Mesendoderm (in vitro differentiated cells): Measurements from ENCODE around the gene MRPL50.

Experiments
- DNase-seq: peaks from one replicate; pipeline ENCODE4 v3.0.0; 2013
- H2AK5ac ChIP-seq: 2 replicates; pipeline ENCODE4 v1.6.1; 2013; ENCODE audit warnings: low read length, inconsistent platforms
- H2BK120ac ChIP-seq: 2 replicates; pipeline ENCODE4 v1.6.1; 2013; ENCODE audit warnings: low read depth, mild to moderate bottlenecking, low read length, moderate library complexity, mixed read lengths
- H2BK15ac ChIP-seq: replicated peaks from 2 replicates; pipeline ENCODE4 v1.6.1; 2013; ENCODE audit warnings: low read depth, mild to moderate bottlenecking, moderate library complexity
- H2BK5ac ChIP-seq: 2 replicates; pipeline ENCODE4 v1.6.1; 2013; ENCODE audit warnings: low read length, inconsistent platforms
- H3K18ac ChIP-seq: 2 replicates; pipeline ENCODE4 v1.6.1; 2013; ENCODE audit warnings: mild to moderate bottlenecking, low read length, mixed read lengths
- H3K23ac ChIP-seq: one replicate; pipeline ENCODE4 v1.6.1; 2013; ENCODE audit warnings: low read length
- H3K27ac ChIP-seq: 2 replicates; pipeline ENCODE4 v1.5.1; 2013; ENCODE audit warnings: low read depth, mild to moderate bottlenecking, inconsistent platforms, low read length, moderate library complexity
- H3K27me3 ChIP-seq: 2 replicates; pipeline ENCODE4 v1.6.1; 2013; ENCODE audit warnings: low read length, control low read depth, mild to moderate bottlenecking, inconsistent platforms; ENCODE audit not compliant: insufficient read depth, poor library complexity
- H3K36me3 ChIP-seq: 2 replicates; pipeline ENCODE4 v1.6.1; 2013; ENCODE audit warnings: low read length, inconsistent platforms; ENCODE audit not compliant: control insufficient read depth, insufficient read depth
- H3K4ac ChIP-seq: one replicate; pipeline ENCODE4 v1.6.1; 2013; ENCODE audit warnings: low read depth, mild to moderate bottlenecking, low read length, moderate library complexity
- H3K4me1 ChIP-seq: 2 replicates; pipeline ENCODE4 v1.6.1; 2013; ENCODE audit warnings: low read depth, low read length, inconsistent platforms; ENCODE audit not compliant: control insufficient read depth
- H3K4me2 ChIP-seq: 2 replicates; pipeline ENCODE4 v1.6.1; 2013; ENCODE audit warnings: low read length
- H3K4me3 ChIP-seq: 2 replicates; pipeline ENCODE4 v1.5.1; 2013; ENCODE audit warnings: mild to moderate bottlenecking, low read length
- H3K56ac ChIP-seq: one replicate; pipeline ENCODE4 v1.6.1; 2013; ENCODE audit warnings: low read length
- H3K79me1 ChIP-seq: 2 replicates; pipeline ENCODE4 v1.6.1; 2013; ENCODE audit warnings: low read length, inconsistent platforms
- H3K79me2 ChIP-seq: 2 replicates; pipeline ENCODE4 v1.6.1; 2013; ENCODE audit warnings: mild to moderate bottlenecking, low read length; ENCODE audit not compliant: control insufficient read depth, insufficient read depth
- H3K9ac ChIP-seq: 2 replicates; pipeline ENCODE4 v1.6.1; 2013; ENCODE audit warnings: low read length, inconsistent platforms
- H4K5ac ChIP-seq: one replicate; pipeline ENCODE4 v1.6.1; 2013; ENCODE audit warnings: low read length
- H4K8ac ChIP-seq: one replicate; pipeline ENCODE4 v1.6.1; 2013; ENCODE audit warnings: low read depth, mild to moderate bottlenecking, control low read depth, low read length, moderate library complexity
- WGBS: extraction: QIAGEN DNeasy Blood & Tissue Kit; methylation state at CpG from one replicate; pipeline ENCODE4 v1.1.7; 2013; ENCODE audit warnings: low lambda C conversion rate, missing lambda C conversion rate; ENCODE audit not compliant: insufficient coverage; ENCODE audit errors: extremely low coverage; 5-methylcytosine and 5-hydroxymethylcytosine counted together

The MRPL50 gene

DNA sequence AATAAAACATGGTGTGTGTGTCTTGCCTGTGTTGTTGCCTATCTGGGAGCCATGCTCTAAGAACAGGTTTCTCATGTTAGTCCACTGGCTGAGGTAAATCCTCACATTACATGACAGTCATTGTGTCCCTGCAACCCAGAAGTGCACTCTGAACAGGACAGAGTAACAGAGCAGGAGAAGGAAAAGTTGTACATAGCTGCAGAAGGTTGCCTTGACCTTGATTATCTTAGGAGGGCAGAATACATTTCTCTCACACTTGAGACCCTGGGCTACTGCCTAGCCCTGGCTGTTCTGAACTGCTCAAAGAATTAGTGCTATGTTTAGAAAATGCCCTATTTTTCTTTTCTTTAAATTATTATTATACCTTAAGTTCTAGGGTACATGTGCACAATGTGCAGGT is 17.2 kb upstream of the MRPL50 start:
- H3K18ac ChIP-seq, result no peak overlapping the region
- H4K5ac ChIP-seq, result no peak overlapping the region
- H3K36me3 ChIP-seq, result no peaks in the 10 kb centered on the region
- no peaks in the 10 kb centered on the region for H3K4me1 ChIP-seq
- no peak overlapping the region for H3K4ac ChIP-seq
- H3K4me2 ChIP-seq, result no peak overlapping the region
- no peak overlapping the region for H2BK120ac ChIP-seq
- no peak overlapping the region for H2AK5ac ChIP-seq
- peaks cover 2% of the 10 kb centered on the region for H3K27me3 ChIP-seq
- no peaks in the 10 kb centered on the region for H3K79me2 ChIP-seq
- no peak overlapping the region for H3K4me3 ChIP-seq
- DNase-seq, result no peak
- H4K8ac ChIP-seq, result no peak overlapping the region
- no peak overlapping the region for H2BK15ac ChIP-seq
- no peak overlapping the region for H2BK5ac ChIP-seq
- no peak overlapping the region for H3K27ac ChIP-seq
- H3K9ac ChIP-seq, result no peak overlapping the region
- H3K56ac ChIP-seq, result no peak overlapping the region
- H3K23ac ChIP-seq, result no peak overlapping the region
- H3K79me1 ChIP-seq, result no peaks in the 10 kb centered on the region

DNA sequence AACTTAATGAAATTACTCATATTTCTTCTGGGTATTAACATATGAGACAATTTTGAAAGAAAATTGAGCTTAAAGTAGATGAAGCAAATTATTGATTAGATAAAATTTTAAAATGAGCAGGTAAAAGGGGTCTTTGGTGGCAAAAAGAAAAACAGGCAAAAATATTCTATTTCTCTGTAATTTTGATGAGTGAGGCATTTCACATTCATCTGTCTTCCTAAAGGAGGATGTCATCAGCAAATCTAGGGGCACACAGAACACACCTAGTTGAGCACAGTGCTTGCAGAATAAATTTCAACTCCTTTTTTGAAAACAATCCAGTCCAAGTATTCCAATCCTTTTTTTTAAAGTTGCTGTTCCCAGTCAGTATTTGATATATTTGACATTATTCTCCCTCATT is 16.4 kb upstream of the MRPL50 start:
- H3K18ac ChIP-seq, result no peak overlapping the region
- H3K4ac ChIP-seq, result no peak overlapping the region
- no peaks in the 10 kb centered on the region for H3K4me1 ChIP-seq
- H2BK5ac ChIP-seq, result no peak overlapping the region
- H3K27ac ChIP-seq, result no peak overlapping the region
- H3K79me2 ChIP-seq, result no peaks in the 10 kb centered on the region
- H4K5ac ChIP-seq, result no peak overlapping the region
- H3K56ac ChIP-seq, result no peak overlapping the region
- H2BK15ac ChIP-seq, result no peak overlapping the region
- H2AK5ac ChIP-seq, result no peak overlapping the region
- H3K9ac ChIP-seq, result no peak overlapping the region
- H3K27me3 ChIP-seq, result peaks cover 2% of the 10 kb centered on the region
- H2BK120ac ChIP-seq, result no peak overlapping the region
- H3K79me1 ChIP-seq, result no peaks in the 10 kb centered on the region
- H4K8ac ChIP-seq, result no peak overlapping the region
- DNase-seq, result no peak
- no peak overlapping the region for H3K4me2 ChIP-seq
- H3K23ac ChIP-seq, result no peak overlapping the region
- H3K36me3 ChIP-seq, result no peaks in the 10 kb centered on the region
- no peak overlapping the region for H3K4me3 ChIP-seq

GRCh38 chr9:101409079-101409477 is 10.7 kb upstream of the MRPL50 start:
- Histone ChIP-seq H2AK5ac (no peak overlapping the region), H3K4ac (no peak overlapping the region), H2BK120ac (no peak overlapping the region), H3K4me3 (peak overlapping the region; percentile 36), H2BK15ac (no peak overlapping the region), H3K56ac (no peak overlapping the region), H3K18ac (no peak overlapping the region), H3K27me3 (no peaks in the 10 kb centered on the region), H3K4me2 (no peak overlapping the region), H3K9ac (no peak overlapping the region), H3K23ac (no peak overlapping the region), H4K8ac (no peak overlapping the region), H3K36me3 (peaks cover 10% of the 10 kb centered on the region), H2BK5ac (no peak overlapping the region), H3K27ac (no peak overlapping the region), H3K79me2 (no peaks in the 10 kb centered on the region), H3K4me1 (no peaks in the 10 kb centered on the region), H3K79me1 (no peaks in the 10 kb centered on the region), H4K5ac (no peak overlapping the region)
- peak; percentile 51 for DNase-seq
- no CpG with 5 or more reads among the region's 4 CpGs for WGBS

DNA sequence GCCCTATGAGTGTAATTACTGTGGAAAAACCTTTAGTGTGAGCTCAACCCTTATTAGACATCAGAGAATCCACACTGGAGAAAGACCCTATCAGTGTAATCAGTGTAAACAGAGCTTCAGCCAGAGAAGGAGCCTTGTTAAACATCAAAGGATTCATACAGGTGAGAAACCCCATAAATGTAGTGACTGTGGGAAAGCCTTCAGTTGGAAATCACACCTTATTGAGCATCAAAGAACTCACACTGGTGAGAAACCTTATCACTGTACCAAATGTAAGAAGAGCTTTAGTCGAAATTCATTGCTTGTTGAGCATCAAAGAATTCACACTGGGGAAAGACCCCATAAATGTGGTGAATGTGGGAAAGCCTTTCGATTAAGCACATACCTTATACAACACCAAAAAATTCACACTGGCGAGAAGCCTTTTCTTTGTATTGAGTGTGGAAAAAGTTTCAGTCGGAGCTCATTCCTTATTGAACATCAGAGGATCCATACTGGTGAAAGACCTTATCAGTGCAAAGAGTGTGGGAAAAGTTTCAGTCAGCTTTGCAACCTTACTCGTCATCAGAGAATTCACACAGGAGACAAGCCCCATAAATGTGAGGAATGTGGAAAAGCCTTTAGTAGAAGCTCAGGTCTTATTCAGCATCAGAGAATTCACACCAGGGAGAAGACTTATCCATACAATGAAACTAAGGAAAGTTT is 10.1 kb upstream of the MRPL50 start:
- Histone ChIP-seq H3K36me3 (peaks cover 10% of the 10 kb centered on the region), H3K4me1 (no peaks in the 10 kb centered on the region), H4K5ac (no peak overlapping the region), H3K79me2 (no peaks in the 10 kb centered on the region), H3K4me2 (no peak overlapping the region), H3K4me3 (peak overlapping the region; percentile 5), H2BK120ac (no peak overlapping the region), H3K79me1 (no peaks in the 10 kb centered on the region), H2BK5ac (no peak overlapping the region), H3K23ac (no peak overlapping the region), H3K9ac (no peak overlapping the region), H4K8ac (no peak overlapping the region), H2AK5ac (no peak overlapping the region), H3K18ac (no peak overlapping the region), H3K27me3 (no peaks in the 10 kb centered on the region), H3K4ac (no peak overlapping the region), H3K27ac (no peak overlapping the region), H3K56ac (no peak overlapping the region), H2BK15ac (no peak overlapping the region)
- peak; percentile 23 for DNase-seq
- WGBS, result no CpG with 5 or more reads among the region's 5 CpGs

DNA sequence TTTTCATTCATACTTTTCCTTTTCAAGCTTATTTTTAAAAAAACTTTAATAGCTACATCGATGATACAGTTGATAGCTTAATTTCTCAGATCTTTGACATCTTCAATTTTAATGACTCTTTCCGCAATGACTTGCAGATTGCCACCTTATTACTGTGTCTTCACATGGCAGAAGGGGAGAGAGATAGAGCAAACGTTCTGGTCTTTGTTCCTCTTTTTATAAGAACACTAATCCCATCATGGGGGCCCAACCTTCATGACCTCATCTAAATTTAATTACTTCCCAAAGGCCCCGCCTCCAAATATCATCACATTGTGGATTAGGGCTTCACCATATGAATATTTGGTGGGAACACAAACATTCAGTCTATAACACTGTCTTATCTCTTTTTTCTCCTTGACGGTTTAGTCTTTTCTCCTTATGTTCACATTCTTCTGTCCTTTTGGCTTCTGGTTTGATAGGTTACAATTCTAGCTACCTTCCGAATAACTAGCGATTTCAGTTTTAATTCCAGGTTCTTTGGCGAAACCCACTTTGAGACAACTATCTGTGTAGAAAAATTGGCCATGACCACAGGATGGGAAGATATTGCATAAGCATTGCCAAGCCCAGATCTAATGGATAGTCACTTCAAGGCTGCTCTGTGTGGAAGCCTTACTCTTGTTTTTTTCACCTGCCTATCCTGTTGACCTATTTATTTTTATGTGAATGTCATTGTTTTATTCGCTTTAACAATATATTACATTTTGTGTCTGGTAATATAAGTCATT is 5.3 kb upstream of the MRPL50 start:
- no CpG with 5 or more reads among the region's 9 CpGs for WGBS
- H2BK15ac ChIP-seq, result no peak overlapping the region
- H3K23ac ChIP-seq, result no peak overlapping the region
- H3K79me1 ChIP-seq, result peaks cover 5% of the 10 kb centered on the region
- no peak overlapping the region for H3K9ac ChIP-seq
- H3K4me3 ChIP-seq, result no peak overlapping the region
- H3K27ac ChIP-seq, result no peak overlapping the region
- H3K4me2 ChIP-seq, result no peak overlapping the region
- no peaks in the 10 kb centered on the region for H3K27me3 ChIP-seq
- H2BK5ac ChIP-seq, result no peak overlapping the region
- H3K79me2 ChIP-seq, result peaks cover 8% of the 10 kb centered on the region
- H3K36me3 ChIP-seq, result peaks cover 6% of the 10 kb centered on the region
- no peak overlapping the region for H2AK5ac ChIP-seq
- H3K18ac ChIP-seq, result no peak overlapping the region
- no peak overlapping the region for H3K56ac ChIP-seq
- DNase-seq, result no peak
- no peak overlapping the region for H4K8ac ChIP-seq
- H4K5ac ChIP-seq, result no peak overlapping the region
- H3K4ac ChIP-seq, result no peak overlapping the region
- H2BK120ac ChIP-seq, result no peak overlapping the region
- H3K4me1 ChIP-seq, result peaks cover 6% of the 10 kb centered on the region

- Histone ChIP-seq H3K36me3 (no peaks in the 10 kb centered on the region), H3K27me3 (no peaks in the 10 kb centered on the region), H3K18ac (no peak overlapping the region), H2BK15ac (no peak overlapping the region), H2BK5ac (no peak overlapping the region), H3K9ac (peak overlapping the region; percentile 3), H2BK120ac (no peak overlapping the region), H3K4me1 (peaks cover 6% of the 10 kb centered on the region), H3K4me2 (peak overlapping the region; percentile 3), H3K27ac (no peak overlapping the region), H3K4me3 (no peak overlapping the region), H2AK5ac (no peak overlapping the region), H3K56ac (no peak overlapping the region), H4K8ac (no peak overlapping the region), H3K4ac (no peak overlapping the region), H4K5ac (no peak overlapping the region), H3K23ac (no peak overlapping the region), H3K79me1 (peaks cover 5% of the 10 kb centered on the region), H3K79me2 (peaks cover 27% of the 10 kb centered on the region)
- no peak for DNase-seq
- no CpG with 5 or more reads among the region's 5 CpGs for WGBS
Measured at GRCh38 chr9:101400120-101400519, 1.7 kb upstream of the MRPL50 start.
